IPS DF 4.7 (cell line): ENCODE data around the gene ZBTB48.

Experiments
- DNase-seq: peaks from one replicate; pipeline ENCODE4 v3.0.0-alpha.2; 2013; ENCODE audit warnings: low spot score; ENCODE audit errors: extremely low read depth

Gene ZBTB48

DNA sequence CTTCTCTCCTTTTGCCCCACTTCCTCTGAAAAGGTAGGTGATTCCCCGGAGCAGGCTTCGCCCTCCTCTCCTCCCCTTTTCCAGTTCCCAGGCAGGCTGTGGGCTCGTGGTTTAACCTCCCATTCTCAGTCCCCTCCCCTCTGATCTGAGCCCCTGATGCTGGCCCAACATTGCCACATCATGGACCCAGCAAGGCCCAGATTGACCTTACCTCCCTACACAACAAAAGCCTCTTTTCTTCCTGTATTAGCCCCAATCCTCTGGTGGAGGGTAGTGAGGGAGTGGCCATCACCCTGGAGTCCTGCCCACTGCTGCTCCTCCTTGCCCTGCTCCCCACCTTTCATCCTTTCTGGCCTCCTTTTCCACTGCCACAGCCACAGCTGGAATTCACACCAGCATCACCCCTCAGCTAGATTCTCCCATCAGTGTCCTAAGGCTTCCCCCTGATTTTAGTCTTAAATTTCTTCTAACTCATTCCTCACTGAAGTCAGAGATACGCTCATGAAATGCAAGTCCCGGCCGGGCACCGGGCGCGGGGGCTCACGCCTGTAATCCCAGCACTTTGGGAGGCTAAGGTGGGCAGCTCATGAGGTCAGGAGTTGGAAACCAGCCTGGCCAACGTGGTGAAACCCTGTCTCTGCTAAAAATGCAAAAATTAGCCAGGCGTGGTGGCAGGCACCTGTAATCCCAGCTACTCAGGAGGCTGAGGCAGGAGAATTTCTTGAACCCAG lies 7.0 kb upstream of the ZBTB48 start:
- DNase-seq, result no peak

DNA sequence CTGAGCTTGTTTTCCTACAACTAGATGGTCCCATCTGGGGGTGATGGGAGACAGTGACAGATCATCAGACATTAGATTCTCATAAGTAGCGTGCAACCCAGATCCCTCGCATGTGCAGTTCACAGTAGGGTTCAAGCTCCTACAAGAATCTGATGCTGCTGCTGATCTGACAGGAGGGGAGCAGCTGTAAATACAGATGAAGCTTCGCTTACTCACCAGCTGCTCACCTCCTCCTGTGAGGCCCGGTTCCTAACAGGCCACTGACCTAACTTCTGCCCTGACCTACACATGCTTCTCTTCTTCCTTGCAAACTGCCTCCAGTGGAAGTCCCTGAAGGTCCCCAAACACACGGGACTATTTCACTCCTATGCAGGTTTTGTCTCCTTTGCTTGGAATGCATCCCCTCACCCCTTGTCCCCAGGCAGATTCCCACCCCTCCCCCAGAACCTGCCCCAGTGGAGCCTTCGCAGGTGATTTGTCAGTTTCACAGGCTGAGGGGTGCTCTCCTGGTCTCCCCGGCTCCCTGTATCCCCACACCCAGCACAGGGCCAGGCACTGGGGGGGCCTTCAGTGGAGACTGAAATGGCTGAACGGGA lies 5.7 kb upstream of the ZBTB48 start:
- DNase-seq, result no peak

DNA sequence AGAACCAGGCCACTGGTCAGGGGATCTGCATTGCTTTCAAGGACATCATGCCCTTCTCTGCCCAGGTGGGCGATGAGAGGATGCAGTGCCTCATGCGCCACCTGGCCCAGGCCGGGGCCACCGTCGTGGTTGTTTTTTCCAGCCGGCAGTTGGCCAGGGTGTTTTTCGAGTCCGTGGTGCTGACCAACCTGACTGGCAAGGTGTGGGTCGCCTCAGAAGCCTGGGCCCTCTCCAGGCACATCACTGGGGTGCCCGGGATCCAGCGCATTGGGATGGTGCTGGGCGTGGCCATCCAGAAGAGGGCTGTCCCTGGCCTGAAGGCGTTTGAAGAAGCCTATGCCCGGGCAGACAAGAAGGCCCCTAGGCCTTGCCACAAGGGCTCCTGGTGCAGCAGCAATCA lies 5.0 kb upstream of the ZBTB48 start:
- no peak for DNase-seq

DNA sequence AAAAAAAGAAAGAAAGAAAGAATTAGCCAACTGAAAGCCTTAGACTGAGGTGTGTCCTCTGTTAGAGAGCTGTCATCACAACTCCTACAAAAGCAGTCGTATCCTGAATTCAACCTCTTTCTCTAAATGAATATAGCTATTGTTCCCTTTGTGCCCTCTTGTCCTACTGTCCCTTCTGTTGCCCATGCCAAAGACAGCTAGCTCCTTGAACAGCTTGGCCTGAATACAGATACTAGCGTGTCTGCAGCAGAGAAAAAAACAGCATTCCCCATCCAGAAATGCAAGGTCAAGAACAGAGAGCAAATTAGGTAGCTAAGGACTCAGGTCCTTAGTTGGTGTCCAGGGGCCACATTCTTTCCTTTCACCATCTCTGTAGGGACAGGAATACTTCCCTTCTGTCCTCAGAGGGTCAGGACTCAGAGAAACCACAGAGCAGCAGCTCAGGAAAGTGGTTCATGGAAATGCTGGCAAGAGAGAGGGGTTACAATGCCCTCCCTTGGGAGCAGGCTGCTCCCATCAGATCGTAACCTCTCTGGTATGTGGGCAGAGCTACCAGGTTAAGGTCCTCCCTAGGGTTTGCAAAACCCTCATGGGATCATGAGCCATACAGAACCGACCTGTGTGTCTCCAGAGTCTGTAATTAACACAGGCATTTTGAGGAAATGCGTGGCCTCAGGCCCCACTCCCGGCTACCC lies 1.8 kb upstream of the ZBTB48 start:
- DNase-seq, result no peak

DNA sequence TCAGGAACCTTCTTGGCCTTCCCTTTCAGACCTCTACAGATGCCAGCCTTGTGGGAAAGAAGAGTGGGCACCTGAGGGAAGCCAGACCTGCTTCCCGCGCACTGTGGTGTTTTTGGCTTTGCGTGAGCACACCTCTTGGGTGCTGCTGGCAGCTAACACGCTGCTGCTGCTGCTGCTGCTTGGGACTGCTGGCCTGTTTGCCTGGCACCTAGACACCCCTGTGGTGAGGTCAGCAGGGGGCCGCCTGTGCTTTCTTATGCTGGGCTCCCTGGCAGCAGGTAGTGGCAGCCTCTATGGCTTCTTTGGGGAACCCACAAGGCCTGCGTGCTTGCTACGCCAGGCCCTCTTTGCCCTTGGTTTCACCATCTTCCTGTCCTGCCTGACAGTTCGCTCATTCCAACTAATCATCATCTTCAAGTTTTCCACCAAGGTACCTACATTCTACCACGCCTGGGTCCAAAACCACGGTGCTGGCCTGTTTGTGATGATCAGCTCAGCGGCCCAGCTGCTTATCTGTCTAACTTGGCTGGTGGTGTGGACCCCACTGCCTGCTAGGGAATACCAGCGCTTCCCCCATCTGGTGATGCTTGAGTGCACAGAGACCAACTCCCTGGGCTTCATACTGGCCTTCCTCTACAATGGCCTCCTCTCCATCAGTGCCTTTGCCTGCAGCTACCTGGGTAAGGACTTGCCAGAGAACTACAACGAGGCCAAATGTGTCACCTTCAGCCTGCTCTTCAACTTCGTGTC lies 995 bp upstream of the ZBTB48 start:
- no peak for DNase-seq

DNA sequence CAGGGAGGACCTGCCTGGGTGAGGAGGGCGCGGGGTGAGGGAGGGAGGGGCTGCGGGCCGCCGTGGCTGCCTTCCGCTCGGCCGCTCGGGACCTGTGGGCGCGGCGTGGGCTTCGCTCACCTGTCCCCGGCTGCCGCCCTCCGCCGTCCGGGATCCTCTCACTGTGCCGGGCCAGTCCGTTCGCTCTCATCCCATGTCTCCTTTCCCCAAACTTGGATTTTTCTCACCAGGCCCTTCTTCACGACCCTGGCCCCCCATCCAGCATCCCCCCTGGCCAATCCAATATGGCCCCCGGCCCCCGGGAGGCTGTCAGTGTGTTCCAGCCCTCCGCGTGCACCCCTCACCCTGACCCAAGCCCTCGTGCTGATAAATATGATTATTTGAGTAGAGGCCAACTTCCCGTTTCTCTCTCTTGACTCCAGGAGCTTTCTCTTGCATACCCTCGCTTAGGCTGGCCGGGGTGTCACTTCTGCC lies 362 bp downstream of the ZBTB48 start:
- no peak for DNase-seq

DNA sequence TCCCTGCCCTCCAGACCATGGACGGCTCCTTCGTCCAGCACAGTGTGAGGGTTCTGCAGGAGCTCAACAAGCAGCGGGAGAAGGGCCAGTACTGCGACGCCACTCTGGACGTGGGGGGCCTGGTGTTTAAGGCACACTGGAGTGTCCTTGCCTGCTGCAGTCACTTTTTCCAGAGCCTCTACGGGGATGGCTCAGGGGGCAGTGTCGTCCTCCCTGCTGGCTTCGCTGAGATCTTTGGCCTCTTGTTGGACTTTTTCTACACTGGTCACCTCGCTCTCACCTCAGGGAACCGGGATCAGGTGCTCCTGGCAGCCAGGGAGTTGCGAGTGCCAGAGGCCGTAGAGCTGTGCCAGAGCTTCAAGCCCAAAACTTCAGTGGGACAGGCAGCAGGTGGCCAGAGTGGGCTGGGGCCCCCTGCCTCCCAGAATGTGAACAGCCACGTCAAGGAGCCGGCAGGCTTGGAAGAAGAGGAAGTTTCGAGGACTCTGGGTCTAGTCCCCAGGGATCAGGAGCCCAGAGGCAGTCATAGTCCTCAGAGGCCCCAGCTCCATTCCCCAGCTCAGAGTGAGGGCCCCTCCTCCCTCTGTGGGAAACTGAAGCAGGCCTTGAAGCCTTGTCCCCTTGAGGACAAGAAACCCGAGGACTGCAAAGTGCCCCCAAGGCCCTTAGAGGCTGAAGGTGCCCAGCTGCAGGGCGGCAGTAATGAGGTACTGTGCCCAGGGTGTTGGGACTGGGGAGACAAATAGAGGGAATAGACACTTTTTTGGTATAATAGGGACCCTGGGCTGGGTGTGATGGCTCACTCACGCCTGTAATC lies 1.0 kb downstream of the ZBTB48 start:
- no peak for DNase-seq

DNA sequence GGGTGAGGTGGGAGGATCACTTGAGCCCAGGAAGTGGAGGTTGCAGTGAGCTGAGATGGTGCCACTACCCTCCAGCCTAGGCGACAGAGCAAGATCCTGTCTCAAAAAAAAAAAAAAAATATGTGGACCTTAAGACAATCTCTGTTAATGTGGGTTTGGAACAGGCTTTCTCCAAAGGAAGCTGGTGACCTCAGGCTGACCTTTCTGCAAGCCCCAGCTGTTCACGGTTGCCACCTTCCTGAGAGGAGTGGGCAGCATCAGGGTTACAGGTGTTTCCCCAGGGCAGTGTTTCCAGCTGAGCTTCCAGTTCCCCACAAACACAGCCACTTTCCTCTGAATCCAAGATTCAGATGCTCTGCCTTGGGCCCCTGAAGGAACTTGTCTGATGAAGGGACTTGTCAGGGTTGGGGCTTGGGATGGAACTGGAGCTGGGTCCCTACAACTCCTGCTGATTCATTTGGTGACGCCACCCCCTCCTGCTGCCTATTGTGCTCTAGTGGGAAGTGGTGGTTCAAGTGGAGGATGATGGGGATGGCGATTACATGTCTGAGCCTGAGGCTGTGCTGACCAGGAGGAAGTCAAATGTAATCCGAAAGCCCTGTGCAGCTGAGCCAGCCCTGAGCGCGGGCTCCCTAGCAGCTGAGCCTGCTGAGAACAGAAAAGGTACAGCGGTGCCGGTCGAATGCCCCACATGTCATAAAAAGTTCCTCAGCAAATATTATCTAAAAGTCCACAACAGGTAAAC lies 1.9 kb downstream of the ZBTB48 start:
- no peak for DNase-seq

DNA sequence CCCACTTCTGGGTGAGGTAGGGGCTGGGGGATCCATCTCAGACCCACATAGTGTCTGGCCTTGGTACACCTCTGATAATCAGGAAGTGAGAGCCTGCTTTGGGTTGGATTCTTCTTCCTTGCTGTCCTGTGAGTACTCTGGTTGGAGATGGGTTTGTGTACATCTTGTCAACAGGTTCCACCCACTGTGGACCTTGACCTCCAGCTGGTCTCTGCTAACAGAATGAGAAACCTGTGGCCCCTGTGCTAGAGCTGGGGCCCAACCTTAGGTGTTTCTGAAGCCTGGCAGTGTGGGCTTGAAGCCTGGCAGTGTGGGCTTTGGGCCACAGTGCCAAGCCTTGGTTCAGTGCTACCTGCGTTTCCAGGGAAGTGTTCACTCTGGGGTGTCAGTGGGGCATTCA lies 2.6 kb downstream of the ZBTB48 start:
- DNase-seq, result no peak

DNA sequence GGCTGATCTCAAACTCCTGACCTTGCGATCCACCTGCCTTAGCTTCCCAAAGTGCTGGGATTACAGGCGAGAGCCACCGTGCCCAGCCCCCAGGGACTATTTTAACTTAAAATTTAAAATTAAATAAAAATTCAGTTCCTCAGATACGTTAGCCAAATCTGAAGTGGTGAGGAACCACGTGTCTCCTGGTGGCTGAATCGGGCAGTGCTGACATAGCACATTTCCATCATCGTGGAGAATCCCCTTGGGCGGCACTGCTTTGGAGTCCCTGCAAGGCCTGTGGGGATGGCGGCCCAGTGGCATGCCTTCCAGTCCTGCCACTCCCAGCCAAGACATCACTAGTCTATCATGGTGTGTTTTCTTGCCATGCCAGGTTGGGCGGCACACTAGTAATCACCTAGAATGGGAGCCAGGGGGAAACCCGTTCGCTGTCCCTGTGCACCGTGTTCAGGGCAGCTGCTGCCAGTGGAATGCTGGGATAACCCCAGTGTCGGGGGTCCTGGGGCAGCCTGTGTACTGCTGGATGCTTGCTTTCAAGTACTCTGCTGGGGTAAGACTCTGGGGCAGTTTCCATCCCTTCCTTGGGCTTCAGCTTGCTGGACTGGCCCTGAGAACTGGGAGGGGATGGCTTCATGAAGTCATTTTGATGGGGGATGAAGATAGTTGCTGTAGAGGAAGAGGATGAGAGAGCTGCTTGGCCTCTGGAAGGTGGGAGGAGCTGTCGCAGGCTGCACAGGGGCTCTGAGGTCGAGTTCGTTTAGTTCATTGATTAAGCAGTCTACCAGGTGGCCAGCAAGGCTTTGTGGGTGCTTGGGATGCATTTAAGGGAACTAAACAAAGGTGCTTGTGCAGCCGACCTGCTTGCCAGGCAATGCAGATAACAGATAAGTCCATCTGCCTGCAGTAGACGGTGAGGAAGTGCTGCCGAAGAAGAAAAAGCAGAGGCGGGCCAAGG lies 4.6 kb downstream of the ZBTB48 start:
- no peak for DNase-seq

DNA sequence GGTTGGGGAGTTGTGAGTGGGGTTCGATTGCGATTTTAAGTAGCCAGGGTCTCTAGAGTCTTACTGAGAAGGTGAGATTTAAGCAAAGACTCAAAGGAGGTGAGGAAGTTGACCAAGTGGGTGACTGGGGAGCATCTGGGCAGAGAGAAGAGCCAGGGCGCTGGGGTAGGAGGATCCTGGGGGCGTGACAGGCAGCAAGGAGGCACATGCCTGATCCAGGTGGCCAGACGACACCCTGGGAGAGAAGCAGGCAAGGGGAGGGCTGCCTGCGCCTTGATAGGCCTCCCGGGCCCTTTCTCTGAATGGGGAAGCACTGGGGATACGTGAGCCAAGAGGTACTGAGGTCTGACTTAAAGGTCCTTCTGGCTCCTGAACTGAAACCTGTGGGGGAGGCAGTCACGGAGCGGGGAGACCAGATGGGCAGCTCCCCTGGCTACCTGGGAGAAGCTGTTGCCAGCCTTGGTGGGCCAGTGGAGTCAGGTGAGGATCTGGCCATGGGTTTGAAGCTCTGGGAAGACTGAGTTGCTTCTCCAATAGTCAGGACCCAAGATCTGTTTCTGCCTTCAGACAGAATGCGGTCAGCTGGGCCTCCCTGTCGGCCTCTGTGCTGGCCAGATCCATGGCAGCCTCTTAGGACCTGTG lies 5.4 kb downstream of the ZBTB48 start:
- no peak for DNase-seq

DNA sequence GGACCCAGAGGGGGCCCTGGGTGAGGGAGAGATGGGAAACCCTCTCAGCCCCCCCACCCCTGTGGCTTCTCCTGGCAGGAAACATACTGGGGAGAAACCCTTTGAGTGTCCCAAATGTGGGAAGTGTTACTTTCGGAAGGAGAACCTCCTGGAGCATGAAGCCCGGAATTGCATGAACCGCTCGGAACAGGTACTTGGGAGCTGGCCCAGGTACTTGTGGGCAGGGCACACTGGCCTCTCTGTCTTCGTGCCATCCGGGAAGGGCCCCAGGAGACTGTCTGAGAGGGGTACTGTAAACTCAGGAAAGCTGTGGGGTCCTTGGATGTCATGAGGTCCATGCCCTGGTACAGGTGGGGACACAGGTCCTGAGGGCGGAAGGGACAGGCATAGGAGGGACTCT lies 6.0 kb downstream of the ZBTB48 start:
- DNase-seq, result no peak

DNA sequence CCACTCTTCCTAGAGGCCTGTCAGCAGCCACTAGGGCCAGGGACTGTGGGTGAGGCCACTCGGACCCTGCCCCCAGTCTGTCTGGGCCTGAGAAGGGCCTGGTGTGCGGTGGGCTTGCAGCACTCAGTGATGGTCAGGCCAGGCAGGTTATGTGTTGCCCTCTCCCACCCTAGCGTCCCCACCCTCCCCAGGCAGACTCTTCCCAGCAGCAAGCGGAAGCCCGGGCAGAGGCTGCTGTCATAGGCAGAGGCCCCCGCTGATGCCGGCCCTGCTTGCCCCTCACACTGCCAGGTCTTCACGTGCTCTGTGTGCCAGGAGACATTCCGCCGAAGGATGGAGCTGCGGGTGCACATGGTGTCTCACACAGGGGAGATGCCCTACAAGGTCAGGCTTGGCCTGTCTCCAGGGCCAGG lies 6.6 kb downstream of the ZBTB48 start:
- no peak for DNase-seq

DNA sequence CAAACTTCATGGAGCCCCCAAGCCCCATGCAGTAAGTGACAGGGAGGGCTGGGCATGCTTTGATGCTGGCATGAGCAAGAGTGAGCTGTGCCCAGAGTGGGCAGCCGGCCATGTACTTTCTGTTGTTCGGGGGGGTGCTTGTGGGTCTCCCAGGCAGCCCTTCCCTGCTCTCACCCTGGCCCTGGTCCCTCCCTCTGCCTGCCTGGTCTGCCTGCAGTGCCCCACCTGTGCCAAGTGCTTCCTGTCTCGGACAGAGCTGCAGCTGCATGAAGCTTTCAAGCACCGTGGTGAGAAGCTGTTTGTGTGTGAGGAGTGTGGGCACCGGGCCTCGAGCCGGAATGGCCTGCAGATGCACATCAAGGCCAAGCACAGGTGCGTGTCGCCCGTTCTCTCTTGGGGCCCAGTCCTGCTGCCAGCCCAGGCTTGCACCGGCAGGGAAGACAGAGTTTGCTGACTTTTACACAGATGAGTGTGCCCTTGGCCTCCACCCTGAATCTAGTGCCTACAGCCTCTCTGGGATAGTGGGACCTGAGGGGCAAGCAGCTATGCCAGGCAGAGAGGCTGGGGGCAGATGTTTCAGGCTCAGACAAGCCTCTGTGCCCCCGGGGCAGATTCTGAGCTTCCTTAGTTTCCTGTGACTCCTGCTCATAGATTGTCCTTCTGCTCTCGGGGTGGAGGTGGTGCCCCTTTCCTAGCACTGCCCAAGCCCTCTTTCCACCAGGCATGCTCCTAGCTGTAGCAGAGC lies 7.6 kb downstream of the ZBTB48 start:
- no peak for DNase-seq

DNA sequence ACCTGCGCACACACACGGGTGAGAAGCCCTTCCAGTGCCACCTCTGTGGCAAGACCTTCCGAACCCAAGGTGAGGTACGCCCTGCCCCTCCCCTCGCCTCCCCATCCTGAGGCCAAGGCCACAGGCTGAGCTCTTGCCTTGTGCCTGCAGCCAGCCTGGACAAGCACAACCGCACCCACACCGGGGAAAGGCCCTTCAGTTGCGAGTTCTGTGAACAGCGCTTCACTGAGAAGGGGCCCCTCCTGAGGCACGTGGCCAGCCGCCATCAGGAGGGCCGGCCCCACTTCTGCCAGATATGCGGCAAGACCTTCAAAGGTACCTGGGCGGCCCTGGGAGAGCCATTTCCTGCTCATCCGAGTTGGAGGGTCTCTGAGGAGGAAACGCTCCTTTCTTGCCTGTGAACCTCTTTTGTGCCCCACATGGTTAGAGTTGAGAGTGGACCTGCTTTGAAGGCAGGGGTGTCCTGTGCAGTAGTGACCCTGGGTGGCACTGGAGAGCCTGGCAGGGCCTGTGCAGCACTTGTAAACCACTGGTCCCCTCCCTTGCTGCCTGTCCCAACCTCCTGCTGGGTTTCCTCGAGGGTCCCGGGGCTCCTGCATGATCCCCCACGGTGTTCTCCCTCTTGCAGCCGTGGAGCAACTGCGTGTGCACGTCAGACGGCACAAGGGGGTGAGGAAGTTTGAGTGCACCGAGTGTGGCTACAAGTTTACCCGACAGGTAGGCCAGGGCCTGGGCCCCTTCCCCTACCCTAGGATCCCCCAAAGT lies 8.5 kb downstream of the ZBTB48 start:
- DNase-seq, result no peak

DNA sequence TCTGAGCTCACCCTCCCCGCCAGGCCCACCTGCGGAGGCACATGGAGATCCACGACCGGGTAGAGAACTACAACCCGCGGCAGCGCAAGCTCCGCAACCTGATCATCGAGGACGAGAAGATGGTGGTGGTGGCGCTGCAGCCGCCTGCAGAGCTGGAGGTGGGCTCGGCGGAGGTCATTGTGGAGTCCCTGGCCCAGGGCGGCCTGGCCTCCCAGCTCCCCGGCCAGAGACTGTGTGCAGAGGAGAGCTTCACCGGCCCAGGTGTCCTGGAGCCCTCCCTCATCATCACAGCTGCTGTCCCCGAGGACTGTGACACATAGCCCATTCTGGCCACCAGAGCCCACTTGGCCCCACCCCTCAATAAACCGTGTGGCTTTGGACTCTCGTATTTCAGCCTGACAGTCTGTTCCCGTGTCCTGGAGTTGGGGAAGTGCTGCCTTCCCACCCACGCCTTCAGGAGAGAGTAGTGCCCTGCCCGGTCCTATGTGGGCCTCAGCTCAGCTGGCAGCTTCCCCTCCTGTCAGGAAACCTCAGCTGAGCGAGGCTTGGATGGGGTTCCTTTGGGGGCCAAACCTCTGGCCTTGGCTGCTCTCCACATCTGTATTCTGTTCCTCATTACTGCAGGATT lies 9.2 kb downstream of the ZBTB48 start:
- DNase-seq, result no peak

DNA sequence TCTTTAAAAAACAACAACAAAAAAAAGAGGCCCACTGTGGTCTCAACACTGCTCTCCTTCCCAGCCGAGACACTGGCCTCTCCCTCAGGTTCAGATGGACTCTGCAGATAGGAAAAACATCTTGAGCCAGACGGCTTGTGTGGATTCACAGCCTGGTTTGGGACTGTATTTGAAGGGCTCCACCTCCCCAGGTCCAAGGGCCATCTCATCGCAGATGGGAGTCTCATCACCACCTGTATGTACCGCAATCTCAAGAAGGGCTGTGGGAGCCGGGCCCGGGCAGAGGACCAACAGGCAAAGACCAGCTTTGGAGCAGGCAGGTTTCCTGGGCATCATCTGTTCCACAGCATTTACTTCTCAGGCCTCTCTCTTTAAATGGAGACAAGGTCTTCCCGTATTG lies 10.3 kb downstream of the ZBTB48 start:
- DNase-seq, result no peak
